PC-9 (cell line): ENCODE results near the gene RNASE12. TPM values are rescaled to one million over a fixed set of nuclear protein-coding genes. Genes with fewer than 3 reads are reported as not detected.

Experiments
- BruUV-seq: library from RNA; stranded (reverse); fragments of 400-500 nt; replicated peaks from 2 replicates; lab custom pipeline; 2021; lab: Mats Ljungman, UMichigan
- CTCF ChIA-PET: fragments of 300-600 bp; sonication (Branson Sonifier 250); formaldehyde crosslinking; loops from one replicate; lab custom pipeline; 2022; ENCODE audit warnings: antibody characterized with exemption; lab: Charles Lee
- POLR2A ChIA-PET: fragments of 300-600 bp; sonication (Branson Sonifier 250); formaldehyde crosslinking; loops from one replicate; lab custom pipeline; 2022; ENCODE audit warnings: antibody characterized with exemption; ENCODE audit not compliant: unreplicated experiment; lab: Charles Lee
- DNase-seq, 2 experiments: peaks; one replicate each; pipeline versions ENCODE4 v3.0.0 to v3.0.0-alpha.2; 2015 to 2022; ENCODE audit warnings: mixed read lengths in 1 of 2
- H2AFZ ChIP-seq: fragments of 200-600 bp; sonication (generic); 2 replicates; pipeline ENCODE4 v1.8.1; 2017; ENCODE audit warnings: antibody characterized with exemption
- H3F3A ChIP-seq: fragments of 200-600 bp; sonication (generic); 2 replicates; pipeline ENCODE4 v1.8.1; 2017; ENCODE audit warnings: antibody characterized with exemption, mild to moderate bottlenecking, low read depth; ENCODE audit not compliant: insufficient read depth
- H3K27ac ChIP-seq: fragments of 200-600 bp; sonication (generic); 2 replicates; pipeline ENCODE4 v1.6.1; 2016; ENCODE audit warnings: mixed run types
- H3K27me3 ChIP-seq: fragments of 200-600 bp; sonication (generic); 2 replicates; pipeline ENCODE4 v1.6.1; 2016; ENCODE audit warnings: low read depth, mixed run types; ENCODE audit not compliant: insufficient read depth
- H3K36me3 ChIP-seq: fragments of 200-600 bp; sonication (generic); 2 replicates; pipeline ENCODE4 v1.6.1; 2016; ENCODE audit warnings: low read depth, mixed run types
- H3K4me1 ChIP-seq: fragments of 200-600 bp; sonication (generic); replicated peaks from 2 replicates; pipeline ENCODE4 v1.6.1; 2016; ENCODE audit warnings: mixed run types; ENCODE audit not compliant: insufficient read depth
- H3K4me2 ChIP-seq: fragments of 200-600 bp; sonication (generic); 2 replicates; pipeline ENCODE4 v1.6.1; 2017; ENCODE audit warnings: mixed run types
- H3K4me3 ChIP-seq: fragments of 200-600 bp; sonication (generic); 2 replicates; pipeline ENCODE4 v1.6.1; 2016; ENCODE audit warnings: mixed run types
- H3K79me2 ChIP-seq: fragments of 200-600 bp; sonication (generic); 2 replicates; pipeline ENCODE4 v1.6.1; 2017; ENCODE audit warnings: low read depth, mixed run types
- H3K9me2 ChIP-seq: fragments of 200-600 bp; sonication (generic); 2 replicates; pipeline ENCODE4 v1.8.1; 2017; ENCODE audit warnings: mild to moderate bottlenecking; ENCODE audit not compliant: insufficient read depth
- H3K9me3 ChIP-seq: fragments of 200-600 bp; sonication (generic); 2 replicates; pipeline ENCODE4 v1.8.1; 2016; ENCODE audit warnings: low read depth; ENCODE audit not compliant: insufficient read depth
- H4K20me1 ChIP-seq: fragments of 200-600 bp; sonication (generic); 2 replicates; pipeline ENCODE4 v1.8.1; 2017; ENCODE audit not compliant: insufficient read depth
- CTCF ChIP-seq: fragments of 200-600 bp; sonication (generic); conservative IDR thresholded peaks from 2 replicates; pipeline ENCODE4 v1.6.1; 2017; ENCODE audit warnings: mixed run types, antibody characterized with exemption, mild to moderate bottlenecking, moderate library complexity
- EZH2 ChIP-seq: fragments of 200-600 bp; sonication (generic); IDR thresholded peaks from 2 replicates; pipeline ENCODE4 v1.8.0; 2017; ENCODE audit warnings: antibody characterized with exemption, low read depth
- intact Hi-C: fragments of 100-400 bp; cut with micrococcal nuclease; formaldehyde crosslinking; loops from one replicate; pipeline ENCODE4 v1.10.0; 2022; ENCODE audit not compliant: unreplicated experiment
- total RNA-seq: library from RNA; stranded (reverse); gene quantifications from 2 replicates; pipeline ENCODE4 v1.2.3, GENCODE V29; 2021

The RNASE12 gene
- total RNA-seq, 1 experiment from 2014 or later, result not detected

- Histone ChIP-seq H3K4me1 (no peaks in the 10 kb centered on the region), H3K36me3 (no peaks in the 10 kb centered on the region), H3K9me2 (no peaks in the 10 kb centered on the region), H3K27ac (no peak overlapping the region), H3K79me2 (no peaks in the 10 kb centered on the region), H3K4me3 (no peak overlapping the region), H2AFZ (no peak overlapping the region), H3F3A (no peaks in the 10 kb centered on the region), H4K20me1 (no peaks in the 10 kb centered on the region), H3K4me2 (no peak overlapping the region), H3K9me3 (no peaks in the 10 kb centered on the region), H3K27me3 (no peaks in the 10 kb centered on the region)
- no peak for DNase-seq
- ChIA-PET CTCF (no interaction called here), POLR2A (no interaction called here)
- BruUV-seq, result no TSS peak
- intact Hi-C loops, result no loop called here
- no peak for TF ChIP-seq EZH2
- no peak for TF ChIP-seq CTCF
Observed at GRCh38 chr14:20559461-20559904, 31.7 kb downstream of the RNASE12 start.

- H3K36me3 ChIP-seq, result no peaks in the 10 kb centered on the region
- no peaks in the 10 kb centered on the region for H4K20me1 ChIP-seq
- intact Hi-C loops, result no loop called here
- H3K4me2 ChIP-seq, result no peak overlapping the region
- CTCF ChIA-PET, result no interaction called here
- no peaks in the 10 kb centered on the region for H3K4me1 ChIP-seq
- no peaks in the 10 kb centered on the region for H3K27me3 ChIP-seq
- no peaks in the 10 kb centered on the region for H3K9me3 ChIP-seq
- no peak overlapping the region for H3K27ac ChIP-seq
- POLR2A ChIA-PET, result no interaction called here
- H3K4me3 ChIP-seq, result no peak overlapping the region
- no peak overlapping the region for H2AFZ ChIP-seq
- TF ChIP-seq CTCF, result no peak
- no peak for TF ChIP-seq EZH2
- no peaks in the 10 kb centered on the region for H3K79me2 ChIP-seq
- no peaks in the 10 kb centered on the region for H3K9me2 ChIP-seq
- BruUV-seq, result no TSS peak
- DNase-seq, result no peak
- no peaks in the 10 kb centered on the region for H3F3A ChIP-seq
Observed at GRCh38 chr14:20557212-20557542, 34.0 kb downstream of the RNASE12 start.

- peak in 1 of 2 experiments; percentile 41 for DNase-seq
- H3K4me1 ChIP-seq, result no peaks in the 10 kb centered on the region
- no TSS peak for BruUV-seq
- no peak overlapping the region for H2AFZ ChIP-seq
- no peaks in the 10 kb centered on the region for H3K36me3 ChIP-seq
- intact Hi-C loops, result no loop called here
- no peak overlapping the region for H3K4me3 ChIP-seq
- no peaks in the 10 kb centered on the region for H4K20me1 ChIP-seq
- H3F3A ChIP-seq, result no peaks in the 10 kb centered on the region
- TF ChIP-seq EZH2 (no peak), CTCF (no peak)
- no peaks in the 10 kb centered on the region for H3K79me2 ChIP-seq
- H3K9me2 ChIP-seq, result no peaks in the 10 kb centered on the region
- H3K9me3 ChIP-seq, result no peaks in the 10 kb centered on the region
- ChIA-PET CTCF (no interaction called here), POLR2A (no interaction called here)
- H3K27me3 ChIP-seq, result no peaks in the 10 kb centered on the region
- no peak overlapping the region for H3K4me2 ChIP-seq
- no peak overlapping the region for H3K27ac ChIP-seq
Observed at GRCh38 chr14:20556500-20557211, 34.5 kb downstream of the RNASE12 start.
